H1 (cell line): ENCODE data around the gene RPL3. TPM values are rescaled to one million over a fixed set of nuclear protein-coding genes. Genes with fewer than 3 reads are reported as not detected.
A peak's percentile ranks its signal among the peaks of the same experiment; 100 is the strongest.

Experiments
- CTCF ChIA-PET: fragments of 300-600 bp; sonication (Branson Sonifier 250); formaldehyde crosslinking; loops from one replicate; lab custom pipeline; 2021; ENCODE audit not compliant: partially characterized antibody; lab: Charles Lee
- POLR2A ChIA-PET: fragments of 300-600 bp; sonication (Branson Sonifier 250); formaldehyde crosslinking; loops from one replicate; lab custom pipeline; 2021; ENCODE audit warnings: inconsistent platforms; ENCODE audit not compliant: partially characterized antibody; lab: Charles Lee
- DNase-seq, 2 experiments: peaks; one replicate each; pipeline versions ENCODE4 v3.0.0 to v3.0.0-alpha.2; 2010 to 2022; ENCODE audit warnings: low spot score in 2 of 2, low read depth in 1 of 2, mixed read lengths in 1 of 2
- FAIRE-seq: peaks from 2 replicates; lab custom pipeline; 2011; peaks lifted over from hg19 to GRCh38; lab: Jason Lieb, UNC
- H2AFZ ChIP-seq: 2 replicates; pipeline ENCODE4 v1.8.1; 2012; ENCODE audit warnings: low read length, inconsistent platforms
- H2AK5ac ChIP-seq: 2 replicates; pipeline ENCODE4 v1.6.1; 2013; ENCODE audit warnings: low read depth, low read length
- H2BK120ac ChIP-seq: replicated peaks from 2 replicates; pipeline ENCODE3; 2013; ENCODE audit warnings: low read depth, low read length, inconsistent platforms
- H2BK12ac ChIP-seq: 2 replicates; pipeline ENCODE4 v1.6.1; 2013; ENCODE audit warnings: low read depth, low read length
- H2BK15ac ChIP-seq: 2 replicates; pipeline ENCODE4 v1.6.1; 2013; ENCODE audit warnings: low read length
- H2BK20ac ChIP-seq: 2 replicates; pipeline ENCODE4 v1.6.1; 2013; ENCODE audit warnings: low read length
- H2BK5ac ChIP-seq: 2 replicates; pipeline ENCODE4 v1.6.1; 2013; ENCODE audit warnings: low read depth, low read length
- H3K14ac ChIP-seq: 2 replicates; pipeline ENCODE4 v1.6.1; 2013; ENCODE audit warnings: inconsistent platforms; ENCODE audit not compliant: insufficient read length
- H3K18ac ChIP-seq: 2 replicates; pipeline ENCODE4 v1.6.1; 2013; ENCODE audit warnings: low read length; ENCODE audit errors: extremely low read depth
- H3K23ac ChIP-seq: 2 replicates; pipeline ENCODE4 v1.6.1; 2013; ENCODE audit warnings: inconsistent platforms; ENCODE audit not compliant: insufficient read length
- H3K23me2 ChIP-seq: 2 replicates; pipeline ENCODE4 v1.6.1; 2013; ENCODE audit warnings: low read depth, low read length
- H3K27ac ChIP-seq: 2 replicates; pipeline ENCODE4 v1.6.1; 2011; ENCODE audit warnings: low read depth, low read length, inconsistent platforms
- H3K27me3 ChIP-seq, 4 experiments: replicated peaks in 1 of 4; 1 replicate in 1 of 4; 2 replicates in 3 of 4; pipeline versions ENCODE4 v1.6.1 to v1.8.1; 2011 to 2013; ENCODE audit warnings: low read length in 3 of 4, mild to moderate bottlenecking in 3 of 4, inconsistent platforms in 2 of 4, mixed read lengths in 2 of 4, moderate library complexity in 1 of 4; ENCODE audit not compliant: control insufficient read depth in 3 of 4, insufficient read depth in 3 of 4; ENCODE audit errors: extremely low read depth in 1 of 4
- H3K36me3 ChIP-seq, 4 experiments: 2 replicates each; pipeline versions ENCODE4 v1.6.1 to v1.8.1; 2011 to 2013; ENCODE audit warnings: mild to moderate bottlenecking in 4 of 4, low read length in 3 of 4, moderate library complexity in 2 of 4, control low read depth in 1 of 4, inconsistent platforms in 1 of 4; ENCODE audit not compliant: insufficient read depth in 4 of 4, control insufficient read depth in 2 of 4
- H3K4ac ChIP-seq: replicated peaks from 2 replicates; pipeline ENCODE3; 2013; ENCODE audit warnings: low read length, low read depth, mixed read lengths, inconsistent platforms; ENCODE audit not compliant: insufficient read length
- H3K4me1 ChIP-seq, 4 experiments: replicated peaks in 1 of 4; 1 replicate in 1 of 4; 2 replicates in 3 of 4; pipeline versions ENCODE4 v1.6.1 to v1.8.1; 2011 to 2013; ENCODE audit warnings: low read length in 3 of 4, inconsistent platforms in 2 of 4, mixed read lengths in 1 of 4; ENCODE audit not compliant: insufficient read depth in 4 of 4, control insufficient read depth in 3 of 4
- H3K4me2 ChIP-seq, 2 experiments: 2 replicates each; pipeline versions ENCODE4 v1.6.1 to v1.8.1; 2011 to 2013; ENCODE audit warnings: low read depth in 2 of 2, low read length in 2 of 2, control low read depth in 1 of 2, inconsistent platforms in 1 of 2, mild to moderate bottlenecking in 1 of 2; ENCODE audit not compliant: insufficient read depth in 1 of 2
- H3K4me3 ChIP-seq, 4 experiments: fragments of 200-600, 300-600 bp in 1 of 4; sonication (generic), shearing (Covaris generic), sonication (Bioruptor Twin) in 1 of 4; 2 replicates each; pipeline versions ENCODE4 v1.5.1 to v1.8.1; 2011 to 2016; ENCODE audit warnings: low read length in 4 of 4, low read depth in 3 of 4, control low read depth in 2 of 4, inconsistent platforms in 2 of 4, mild to moderate bottlenecking in 2 of 4, mixed read lengths in 1 of 4, moderate library complexity in 1 of 4; ENCODE audit not compliant: insufficient read depth in 2 of 4; ENCODE audit errors: extremely low read depth in 1 of 4
- H3K56ac ChIP-seq: replicated peaks from 2 replicates; pipeline ENCODE3; 2013; ENCODE audit warnings: low read depth, mild to moderate bottlenecking, mixed read lengths, low read length, inconsistent platforms; ENCODE audit not compliant: insufficient read length
- H3K79me1 ChIP-seq: 2 replicates; pipeline ENCODE4 v1.6.1; 2013; ENCODE audit warnings: low read depth, low read length, control low read depth
- H3K79me2 ChIP-seq, 2 experiments: 2 replicates each; pipeline versions ENCODE4 v1.6.1 to v1.8.1; 2012 to 2013; ENCODE audit warnings: low read length in 2 of 2, mild to moderate bottlenecking in 2 of 2, inconsistent platforms in 1 of 2; ENCODE audit not compliant: insufficient read depth in 2 of 2, control insufficient read depth in 1 of 2
- H3K9ac ChIP-seq, 4 experiments: replicated peaks in 1 of 4; 1 replicate in 1 of 4; 2 replicates in 3 of 4; pipeline versions ENCODE4 v1.6.1 to v1.8.1; 2011 to 2013; ENCODE audit warnings: low read depth in 3 of 4, low read length in 3 of 4, control low read depth in 2 of 4, mild to moderate bottlenecking in 2 of 4, moderate library complexity in 2 of 4, inconsistent platforms in 1 of 4; ENCODE audit errors: extremely low read depth in 1 of 4
- H3K9me3 ChIP-seq, 2 experiments: 2 replicates each; pipeline versions ENCODE4 v1.6.1 to v1.8.1; 2012 to 2013; ENCODE audit warnings: mild to moderate bottlenecking in 2 of 2, moderate library complexity in 2 of 2, control low read depth in 1 of 2, inconsistent platforms in 1 of 2, low read depth in 1 of 2, low read length in 1 of 2, mixed read lengths in 1 of 2; ENCODE audit not compliant: insufficient read depth in 2 of 2
- H4K20me1 ChIP-seq, 2 experiments: replicated peaks in 1 of 2; 2 replicates each; pipeline versions ENCODE3 to v1.8.1; 2011 to 2013; ENCODE audit warnings: inconsistent platforms in 2 of 2, low read length in 2 of 2, mild to moderate bottlenecking in 1 of 2; ENCODE audit not compliant: insufficient read depth in 2 of 2, control insufficient read depth in 1 of 2
- H4K5ac ChIP-seq: 2 replicates; pipeline ENCODE4 v1.6.1; 2013; ENCODE audit warnings: low read length, low read depth, mixed read lengths, inconsistent platforms; ENCODE audit not compliant: insufficient read length
- H4K8ac ChIP-seq: 2 replicates; pipeline ENCODE4 v1.8.0; 2013; ENCODE audit warnings: mild to moderate bottlenecking, moderate library complexity, low read length, inconsistent platforms; ENCODE audit not compliant: insufficient read depth; ENCODE audit errors: extremely low read depth
- H4K91ac ChIP-seq: replicated peaks from 2 replicates; pipeline ENCODE3; 2013; ENCODE audit warnings: low read length, mixed read lengths, inconsistent platforms; ENCODE audit not compliant: insufficient read length
- RAD21 ChIP-seq, 2 experiments: IDR thresholded peaks in 1 of 2; conservative IDR thresholded peaks in 1 of 2; 2 replicates each; pipeline ENCODE4 v1.6.1; 2011; ENCODE audit warnings: low read depth in 2 of 2, low read length in 2 of 2, improper control_type of control experiment in 1 of 2, inconsistent platforms in 1 of 2, mild to moderate bottlenecking in 1 of 2, moderate library complexity in 1 of 2
- SP1 ChIP-seq: IDR thresholded peaks from 2 replicates; pipeline ENCODE4 v1.6.1; 2011; ENCODE audit warnings: low read depth, low read length
- TAF1 ChIP-seq: IDR thresholded peaks from 2 replicates; pipeline ENCODE4 v1.6.1; 2011; ENCODE audit warnings: mild to moderate bottlenecking, low read depth, low read length
- TEAD4 ChIP-seq: IDR thresholded peaks from 2 replicates; pipeline ENCODE4 v1.6.1; 2012; ENCODE audit warnings: low read depth, low read length, inconsistent platforms, mixed read lengths
- WGBS, 2 experiments: shearing (Covaris generic) in 1 of 2; methylation state at CpG; one replicate each; pipeline versions ENCODE4 v1.1.6 to v1.1.7; 2013 to 2015; ENCODE audit warnings: low lambda C conversion rate in 2 of 2, mixed read lengths in 2 of 2, inconsistent platforms in 1 of 2, low coverage in 1 of 2, missing lambda C conversion rate in 1 of 2; ENCODE audit not compliant: insufficient replicate concordance in 2 of 2, insufficient coverage in 1 of 2, insufficient read length in 1 of 2; ENCODE audit errors: extremely low coverage in 1 of 2, missing lambda C conversion rate in 1 of 2; 5-methylcytosine and 5-hydroxymethylcytosine counted together
- polyA plus RNA-seq, 7 experiments: library from polyadenylated mRNA; depleted of rRNA in 3 of 7; stranded (reverse) in 5 of 7; unstranded in 2 of 7; fragments of >200 nt in 5 of 7; fragments of 200-250 nt in 2 of 7; gene quantifications; 1 replicate in 5 of 7; 2 replicates in 1 of 7; 4 replicates in 1 of 7; pipeline versions ENCODE4 v1.2.1 to v1.2.3, GENCODE V29; 2011 to 2013; ENCODE audit warnings: missing spikeins in 2 of 7, mixed read lengths in 2 of 7
- total RNA-seq: library from RNA; stranded (reverse); fragmentation: NEBNext Ultra II Directional; extraction: Animal tissue kit (Norgen Biotek cat#: 25700); gene quantifications from 2 replicates; pipeline ENCODE4 v1.2.1, GENCODE V29; 2021
- TF ChIP-seq, protein P1 (sequence below): IDR thresholded peaks from 2 replicates; pipeline ENCODE4 v1.6.1; 2012; ENCODE audit warnings: inconsistent platforms

RPL3 gene
- total and polyA plus RNA-seq, 2 of the 8 experiments (the other 6 are each of a cell fraction or from before 2014, with no cell fraction given), result 2,865 to 5,466 TPM

DNA sequence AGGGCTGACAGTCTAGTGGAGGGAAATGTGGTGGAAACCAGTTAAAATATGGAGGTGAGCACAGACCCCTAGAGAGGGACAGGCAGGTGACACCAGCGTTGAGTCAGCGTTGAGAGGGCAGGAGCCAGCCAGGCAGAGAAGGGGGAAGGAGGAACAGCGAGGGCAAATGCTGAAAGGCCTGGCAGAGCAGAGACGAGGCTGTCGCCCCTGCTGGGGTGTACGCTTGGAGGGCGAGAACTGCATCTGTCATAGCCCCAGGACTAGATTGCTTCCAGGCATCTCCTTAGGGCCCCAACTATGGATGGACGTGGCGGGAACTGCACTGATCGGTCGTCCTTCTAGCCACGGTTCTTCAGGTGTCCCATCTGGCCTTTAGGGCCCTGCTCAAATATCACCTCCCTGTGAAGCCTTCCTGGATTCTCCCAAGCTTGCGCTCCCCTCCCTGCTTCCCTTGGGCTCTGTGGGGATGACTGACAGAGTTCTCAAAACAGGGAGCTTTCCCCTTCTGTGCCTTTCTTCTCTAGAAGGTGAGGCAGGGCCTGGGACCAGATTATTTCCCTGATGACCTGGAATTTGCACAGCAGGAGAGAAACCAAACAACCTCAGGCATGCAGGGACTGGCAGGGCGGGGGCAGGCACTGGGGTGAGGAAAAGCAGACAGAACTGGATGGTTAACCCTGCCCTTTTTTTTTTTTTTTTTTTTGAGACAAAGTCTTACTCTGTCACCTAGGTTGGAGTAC lies 41.4 kb upstream of the RPL3 start:
- POLR2A ChIA-PET, result interaction anchor here (0.9 to 22.5 kb wide), 5 partner anchors 10 to 46 kb away, joined by 3 to 413 read pairs (median 3); partner anchors contain the start of gene RPL3
- DNase-seq, result no peak

More for the DNA sequence above, 41.4 kb upstream of the RPL3 start:
- Histone ChIP-seq H2BK5ac (0 out of 2 replicates have a peak overlapping the region, but pooled peaks have one; percentile 61), H2AFZ (no peak overlapping the region), H3K4ac (no peak overlapping the region), H3K27ac (no peak overlapping the region), H3K4me1 (peaks cover 4 to 39% (median 26%) of the 10 kb centered on the region in 4 experiments), H3K79me2 (peaks cover 0 to 4% of the 10 kb centered on the region in 2 experiments; a peak in 1 of 4 replicates), H2BK120ac (no peak overlapping the region), H3K23me2 (no peaks in the 10 kb centered on the region), H2BK12ac (no peak overlapping the region; the same call in 1 of the 2 replicates), H4K91ac (no peak overlapping the region), H4K20me1 (peaks cover 5 to 6% of the 10 kb centered on the region in 2 experiments), H3K23ac (no peak overlapping the region), H4K8ac (no peak overlapping the region), H4K5ac (no peak overlapping the region), H3K9ac (no peak overlapping the region; a peak in 1 of 7 replicates), H2BK15ac (no peak overlapping the region)
- FAIRE-seq, result no peak
- WGBS, 2 experiments, result 68% methylated on average over 14 of the region's 14 CpGs; no CpG with 5 or more reads in 1 of the 2 experiments
- TF ChIP-seq RAD21 (IDR thresholded peaks at IDR 0.05 in 1 of 2, conservative IDR thresholded peaks at IDR 0.05 in 1 of 2; ENCODE audit: low read depth in 2 of 2, low read length in 2 of 2), result 0 out of 4 replicates have a peak, but pooled peaks of 1 of the 2 experiments have one; percentile 1
- TF ChIP-seq, protein P1, sequence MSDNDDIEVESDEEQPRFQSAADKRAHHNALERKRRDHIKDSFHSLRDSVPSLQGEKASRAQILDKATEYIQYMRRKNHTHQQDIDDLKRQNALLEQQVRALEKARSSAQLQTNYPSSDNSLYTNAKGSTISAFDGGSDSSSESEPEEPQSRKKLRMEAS, result no peak
- TF ChIP-seq TAF1, result peak; percentile 23; the same call in 1 of the 2 replicates
- TF ChIP-seq TEAD4, result peak; percentile 70; the same call in 1 of the 2 replicates
- TF ChIP-seq SP1, result peak; percentile 54; the same call in 1 of the 2 replicates
- TF ChIP-seq, all 59 proteins: peak for 4
- peaks cover 0 to 5% (median 0%) of the 10 kb centered on the region in 4 experiments; a peak in 2 of 8 replicates for H3K36me3 ChIP-seq
- peaks cover 6% of the 10 kb centered on the region; the same call in 1 of the 2 replicates for H3K79me1 ChIP-seq
- 0 out of 2 replicates have a peak overlapping the region, but pooled peaks have one; percentile 71 for H3K18ac ChIP-seq
- 0 out of 7 replicates have a peak, but pooled peaks cover 0 to 2% (median 0%) of the 10 kb centered on the region in 4 experiments for H3K27me3 ChIP-seq
- H3K4me3 ChIP-seq, result peak overlapping the region in 1 of 4 experiments; percentile 12; a peak in 1 of 8 replicates
- H3K4me2 ChIP-seq, result peak overlapping the region; percentile 21 to 33
- H2AK5ac ChIP-seq, result no peak overlapping the region
- no peak overlapping the region for H3K14ac ChIP-seq
- no peaks in the 10 kb centered on the region for H3K9me3 ChIP-seq
- no peak overlapping the region for H3K56ac ChIP-seq
- 0 out of 2 replicates have a peak overlapping the region, but pooled peaks have one; percentile 52 for H2BK20ac ChIP-seq
- CTCF ChIA-PET, result interaction anchor here (0.6 to 2.0 kb wide), 2 partner anchors 17 to 84 kb away, joined by 3 to 11 read pairs; no protein-coding TSS in a partner anchor
